GM19025 (cell line): ENCODE data around the gene POTEF.
"Not testable (repeated sequence)": the region's sequence is repeated elsewhere in the genome, so short reads cannot be mapped to it uniquely, and the experiment has no call there.

Source experiments
- ATAC-seq: cut with Tn5 transposase; IDR thresholded peaks from one replicate; pipeline ENCODE4 v1.9.1; 2021; ENCODE audit warnings: mild to moderate bottlenecking, low read depth, moderate library complexity; ENCODE audit not compliant: unreplicated experiment

The POTEF gene

GRCh38 chr2:130135692-130136541 lies 6.9 kb upstream of the POTEF start:
- ATAC-seq = no peak

- not testable (repeated sequence) for ATAC-seq
Observed at GRCh38 chr2:130128464-130128863, 558 bp downstream of the POTEF start.

- ATAC-seq = not testable (repeated sequence)
Observed at GRCh38 chr2:130127726-130128125, 1.3 kb downstream of the POTEF start.

GRCh38 chr2:130120924-130121323 lies 8.1 kb downstream of the POTEF start:
- not testable (repeated sequence) for ATAC-seq

- ATAC-seq = not testable (repeated sequence)
Observed at GRCh38 chr2:130102597-130103363, 26.2 kb downstream of the POTEF start.

- not testable (repeated sequence) for ATAC-seq
Observed at GRCh38 chr2:130062645-130063044, 66.4 kb downstream of the POTEF start.

- not testable (repeated sequence) for ATAC-seq
Observed at GRCh38 chr2:130059982-130060381, 69.0 kb downstream of the POTEF start.

- not testable (repeated sequence) for ATAC-seq
Observed at GRCh38 chr2:130056336-130056735, 72.7 kb downstream of the POTEF start.

GRCh38 chr2:130053217-130053911 lies 75.7 kb downstream of the POTEF start:
- not testable (repeated sequence) for ATAC-seq

GRCh38 chr2:130052376-130052775 lies 76.6 kb downstream of the POTEF start:
- ATAC-seq = not testable (repeated sequence)

- not testable (repeated sequence) for ATAC-seq
Observed at GRCh38 chr2:130048422-130048821, 80.6 kb downstream of the POTEF start.

GRCh38 chr2:130038265-130038603 lies 90.8 kb downstream of the POTEF start:
- not testable (repeated sequence) for ATAC-seq

GRCh38 chr2:130025931-130026330 lies 103.1 kb downstream of the POTEF start:
- ATAC-seq = not testable (repeated sequence)
